ENCODE measurements around the gene LDB1.

Gene LDB1

GRCh38 chr10:102147561-102147960 lies 27.4 kb upstream of the LDB1 start:
- no peak for TF ChIP-seq CTCF (IDR thresholded peaks at IDR 0.05)
- TF ChIP-seq ZFX (IDR thresholded peaks at IDR 0.05; ENCODE audit: borderline replicate concordance), result no peak
- H3K27ac ChIP-seq, result no peak overlapping the region

GRCh38 chr10:102146971-102147428 lies 26.8 kb upstream of the LDB1 start:
- TF ChIP-seq ZFX (IDR thresholded peaks at IDR 0.05; ENCODE audit: borderline replicate concordance) (no peak), CTCF (IDR thresholded peaks at IDR 0.05) (no peak)
- H3K27ac ChIP-seq, result no peak overlapping the region

- TF ChIP-seq CTCF (IDR thresholded peaks at IDR 0.05), result no peak
- TF ChIP-seq ZFX (IDR thresholded peaks at IDR 0.05; ENCODE audit: borderline replicate concordance), result no peak
- no peak overlapping the region for H3K27ac ChIP-seq
These were observed 21.5 kb upstream of the LDB1 start for GRCh38 chr10:102141583-102142107.

- TF ChIP-seq ZFX (IDR thresholded peaks at IDR 0.05; ENCODE audit: borderline replicate concordance), result no peak
- TF ChIP-seq CTCF (IDR thresholded peaks at IDR 0.05), result no peak
- no peak overlapping the region for H3K27ac ChIP-seq
These were observed 20.9 kb upstream of the LDB1 start for GRCh38 chr10:102140913-102141540.

GRCh38 chr10:102140218-102140617 lies 20.1 kb upstream of the LDB1 start:
- H3K27ac ChIP-seq, result no peak overlapping the region
- TF ChIP-seq ZFX (IDR thresholded peaks at IDR 0.05; ENCODE audit: borderline replicate concordance) (no peak), CTCF (IDR thresholded peaks at IDR 0.05) (no peak)

GRCh38 chr10:102139281-102140110 lies 19.3 kb upstream of the LDB1 start:
- no peak overlapping the region for H3K27ac ChIP-seq
- TF ChIP-seq ZFX (IDR thresholded peaks at IDR 0.05; ENCODE audit: borderline replicate concordance) (no peak), CTCF (IDR thresholded peaks at IDR 0.05) (no peak)

All from 22Rv1 (cell line).